GM21529 (cell line): Measurements from ENCODE around the gene LYSMD3.

Source experiments
- ATAC-seq: cut with Tn5 transposase; IDR thresholded peaks from one replicate; pipeline ENCODE4 v1.9.1; 2021; ENCODE audit not compliant: unreplicated experiment

LYSMD3 gene

DNA sequence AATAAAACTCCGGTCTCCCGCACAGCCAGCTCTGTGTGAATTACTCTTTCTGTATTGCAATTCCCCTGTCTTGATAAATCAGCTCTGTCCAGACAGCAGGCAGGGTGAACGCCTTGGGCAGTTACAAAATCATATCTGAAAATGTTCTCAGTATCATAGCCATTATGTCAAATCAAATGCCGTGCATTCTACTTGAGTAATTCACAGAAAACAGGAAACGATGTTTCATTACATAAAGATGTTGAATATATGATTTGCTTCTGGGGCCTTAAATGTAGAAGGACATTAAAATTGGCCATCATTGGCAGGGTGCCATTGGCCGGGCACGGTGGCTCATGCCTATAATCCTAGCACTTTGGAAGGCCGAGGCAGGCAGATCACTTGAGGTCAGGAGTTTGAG lies 46.2 kb downstream of the LYSMD3 start:
- no peak for ATAC-seq

DNA sequence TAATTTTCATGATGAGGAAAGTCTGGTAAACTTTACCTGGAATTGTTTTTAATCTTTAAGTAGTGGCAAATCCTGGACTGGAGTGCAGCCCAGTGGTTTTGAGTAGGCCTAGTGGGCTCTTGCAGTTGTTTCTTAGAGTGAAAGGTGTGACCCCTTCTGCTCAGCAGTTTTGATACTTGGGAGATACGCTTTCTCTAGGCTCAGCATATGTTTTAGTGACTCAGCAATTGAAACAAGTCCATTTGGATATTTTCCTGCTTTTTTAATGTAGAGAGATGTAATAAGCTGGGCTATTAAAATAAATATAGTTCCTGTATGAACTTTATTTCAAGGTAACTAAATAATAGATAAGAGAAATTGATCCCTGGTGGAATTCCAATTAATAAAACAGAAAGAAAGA lies 48.7 kb downstream of the LYSMD3 start:
- no peak for ATAC-seq

DNA sequence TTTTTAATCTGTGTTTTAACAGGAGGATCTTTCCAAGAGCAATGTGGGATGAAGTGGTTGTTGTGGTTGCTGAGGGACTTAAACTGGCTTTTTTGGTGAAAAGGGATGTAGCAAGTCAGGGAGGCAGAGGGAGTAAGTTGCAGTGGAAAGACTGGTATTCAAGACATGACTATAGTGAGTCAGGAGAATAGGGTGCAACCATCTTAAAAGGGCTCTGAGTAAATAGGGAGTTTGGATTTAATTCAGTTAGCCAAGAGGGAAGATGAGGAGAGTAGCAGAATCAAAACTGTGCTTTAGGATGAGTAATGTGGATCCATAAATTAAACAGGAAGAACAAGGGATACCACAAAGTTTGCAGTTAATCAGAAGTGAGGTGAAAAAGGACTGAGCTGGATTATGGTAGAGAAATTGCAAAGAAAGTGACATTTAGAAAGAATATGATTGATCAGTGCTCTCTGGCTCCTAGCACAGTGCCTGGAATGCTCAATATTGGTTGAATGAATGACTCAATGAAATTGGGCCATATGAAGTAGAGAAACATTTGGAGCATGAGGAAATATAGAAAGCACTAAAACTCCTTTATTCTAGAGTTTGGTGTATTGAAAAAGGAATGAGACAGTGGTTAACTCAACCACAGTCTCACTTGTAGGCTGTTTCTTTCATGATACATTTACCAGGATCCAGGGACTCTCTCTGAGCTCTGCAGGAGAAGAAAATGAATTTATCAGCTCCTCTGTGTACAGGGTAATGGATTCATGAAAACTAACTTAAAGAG lies 49.6 kb downstream of the LYSMD3 start:
- no peak for ATAC-seq

DNA sequence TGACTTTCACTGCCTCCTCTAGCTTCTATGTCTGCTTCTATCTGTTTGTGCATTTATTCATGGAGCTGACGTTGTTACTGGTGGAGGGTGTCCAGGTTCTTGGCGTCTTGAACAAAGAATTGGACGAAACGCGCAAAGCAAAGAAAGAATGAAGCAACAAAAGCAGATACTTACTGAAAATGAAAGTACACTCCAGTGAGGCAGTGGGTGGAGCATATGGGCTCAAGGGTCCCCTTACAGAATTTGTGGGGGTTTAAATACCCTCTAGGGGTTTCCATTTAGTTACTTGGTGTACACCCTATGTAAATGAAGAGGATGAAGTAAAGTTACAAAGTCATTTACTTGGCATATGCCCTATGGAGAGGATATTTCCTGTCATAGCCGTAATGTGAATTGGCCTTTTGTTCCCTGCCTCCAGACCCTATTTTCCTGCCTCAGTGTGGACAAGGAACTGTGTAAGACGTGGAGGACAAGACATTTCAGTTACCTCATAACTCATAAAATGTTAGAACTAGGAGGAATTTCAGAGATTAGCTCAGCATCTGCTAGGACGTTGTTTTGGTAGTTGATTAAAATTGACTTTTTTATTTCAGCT lies 51.7 kb downstream of the LYSMD3 start:
- no peak for ATAC-seq

DNA sequence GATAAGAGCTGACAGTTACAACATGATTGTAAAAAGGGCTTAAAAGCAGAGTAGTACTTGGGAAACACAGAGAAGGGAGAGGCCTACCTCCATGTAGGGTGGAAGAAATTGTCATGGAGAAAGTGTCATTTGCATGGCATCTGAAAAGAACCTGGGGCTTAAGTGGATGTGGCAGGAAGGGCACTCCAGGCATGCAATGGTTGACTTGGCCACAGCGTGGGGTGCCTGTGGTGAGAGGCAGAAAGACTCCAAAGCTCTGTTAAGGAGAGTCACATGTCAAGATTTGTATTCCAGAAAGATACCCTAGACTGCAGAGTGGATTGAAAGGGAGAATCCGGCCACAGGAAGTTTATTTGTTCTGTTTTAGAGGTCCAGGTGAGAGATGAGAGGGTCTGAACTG lies 52.3 kb downstream of the LYSMD3 start:
- no peak for ATAC-seq

DNA sequence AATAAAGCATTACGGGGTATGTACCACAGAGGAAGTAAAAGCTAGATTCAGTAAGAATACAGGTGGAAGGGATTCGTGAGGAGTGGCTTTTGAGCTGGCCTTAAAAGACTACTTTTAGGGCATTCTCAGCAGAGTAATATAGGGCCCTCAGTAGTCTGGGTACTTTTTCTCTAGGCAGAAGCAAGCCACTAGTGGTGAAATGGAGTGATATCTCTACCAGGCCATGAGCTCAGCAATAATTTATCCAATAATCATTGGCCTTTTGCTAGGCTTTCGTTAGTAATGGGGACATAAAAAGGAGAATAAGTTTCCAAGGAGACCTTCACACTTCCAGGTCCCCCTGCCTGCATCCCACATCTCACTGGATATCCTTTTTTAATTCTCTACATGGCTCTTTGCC lies 53.0 kb downstream of the LYSMD3 start:
- ATAC-seq: no peak

DNA sequence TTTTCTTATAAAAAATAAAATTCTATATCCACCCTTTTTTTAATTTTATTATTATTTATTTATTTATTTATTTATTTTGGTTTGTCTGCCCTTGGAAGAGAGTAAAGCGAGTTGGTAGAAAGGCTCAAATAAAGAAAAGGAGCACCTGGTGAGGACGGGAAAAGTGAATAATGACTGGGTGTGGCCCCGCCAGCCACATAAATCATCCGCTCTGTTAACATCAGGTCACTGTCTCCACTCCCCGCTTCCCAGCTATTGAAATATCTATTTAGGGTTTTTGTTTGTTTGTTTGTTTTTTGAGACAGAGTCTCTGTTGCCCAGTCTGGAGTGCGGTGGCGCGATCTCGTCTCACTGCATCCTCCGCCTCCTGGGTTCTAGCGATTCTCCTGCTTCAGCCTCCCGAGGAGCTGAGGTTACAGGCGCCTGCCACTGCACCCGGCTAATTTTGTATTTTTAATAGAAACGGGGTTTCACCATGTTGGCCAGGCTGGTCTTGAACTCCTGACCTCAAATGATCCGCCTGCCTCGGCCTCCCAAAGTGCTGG lies 53.9 kb downstream of the LYSMD3 start:
- no peak for ATAC-seq

DNA sequence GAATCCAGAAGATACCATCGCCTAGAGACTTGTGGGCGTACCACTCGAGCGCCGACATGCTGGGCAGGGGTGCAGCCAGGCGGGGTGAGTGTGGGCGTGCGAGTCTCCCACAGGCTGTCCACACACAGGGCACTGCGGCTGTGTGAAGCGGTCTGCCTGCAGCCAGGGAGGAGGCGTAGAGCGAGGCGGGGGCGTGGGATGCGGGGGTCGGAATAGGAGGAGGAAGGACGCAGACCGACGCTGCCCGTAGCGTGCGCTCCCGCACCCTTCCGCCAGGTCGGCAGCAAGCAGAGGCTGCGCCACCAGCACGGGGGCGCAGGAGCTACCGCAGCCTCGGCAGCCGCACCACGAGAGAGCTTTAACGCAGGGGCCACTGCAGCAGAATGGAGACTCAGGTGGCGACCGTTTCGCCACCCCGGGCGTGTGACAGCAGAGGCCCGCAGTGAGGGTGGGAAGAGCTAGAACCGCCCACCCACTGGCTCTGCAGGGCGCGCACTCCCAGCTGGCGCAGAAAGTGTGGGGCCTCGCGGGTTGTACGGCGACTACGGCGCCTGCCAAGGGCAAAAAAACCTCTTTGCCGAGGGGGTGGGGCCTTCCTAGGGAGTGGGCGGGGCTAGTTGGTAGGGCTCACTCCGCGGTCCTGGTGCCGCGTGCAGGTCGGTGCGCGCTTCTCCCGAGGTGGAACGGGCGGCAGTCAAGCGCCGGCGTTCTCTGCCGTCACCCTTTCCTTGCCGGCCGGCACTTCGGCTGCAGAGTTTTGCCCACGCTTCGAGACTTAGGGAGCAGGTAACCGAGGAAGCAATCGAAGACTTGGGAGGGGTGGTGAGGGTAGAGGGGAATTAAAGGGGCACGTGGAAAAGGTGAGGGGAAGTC lies 54.9 kb downstream of the LYSMD3 start, which contains the start of the genes MBLAC2 and POLR3G:
TSS of gene MBLAC2 (minus strand) at position 537 of the 873 bp plus-strand sequence. CDS start at position 58, 479 bp downstream.
TSS of gene POLR3G (plus strand) at position 630 of the 873 bp plus-strand sequence. CDS start 10,704 bp downstream, outside the sequence.
- ATAC-seq: peak; percentile 83

DNA sequence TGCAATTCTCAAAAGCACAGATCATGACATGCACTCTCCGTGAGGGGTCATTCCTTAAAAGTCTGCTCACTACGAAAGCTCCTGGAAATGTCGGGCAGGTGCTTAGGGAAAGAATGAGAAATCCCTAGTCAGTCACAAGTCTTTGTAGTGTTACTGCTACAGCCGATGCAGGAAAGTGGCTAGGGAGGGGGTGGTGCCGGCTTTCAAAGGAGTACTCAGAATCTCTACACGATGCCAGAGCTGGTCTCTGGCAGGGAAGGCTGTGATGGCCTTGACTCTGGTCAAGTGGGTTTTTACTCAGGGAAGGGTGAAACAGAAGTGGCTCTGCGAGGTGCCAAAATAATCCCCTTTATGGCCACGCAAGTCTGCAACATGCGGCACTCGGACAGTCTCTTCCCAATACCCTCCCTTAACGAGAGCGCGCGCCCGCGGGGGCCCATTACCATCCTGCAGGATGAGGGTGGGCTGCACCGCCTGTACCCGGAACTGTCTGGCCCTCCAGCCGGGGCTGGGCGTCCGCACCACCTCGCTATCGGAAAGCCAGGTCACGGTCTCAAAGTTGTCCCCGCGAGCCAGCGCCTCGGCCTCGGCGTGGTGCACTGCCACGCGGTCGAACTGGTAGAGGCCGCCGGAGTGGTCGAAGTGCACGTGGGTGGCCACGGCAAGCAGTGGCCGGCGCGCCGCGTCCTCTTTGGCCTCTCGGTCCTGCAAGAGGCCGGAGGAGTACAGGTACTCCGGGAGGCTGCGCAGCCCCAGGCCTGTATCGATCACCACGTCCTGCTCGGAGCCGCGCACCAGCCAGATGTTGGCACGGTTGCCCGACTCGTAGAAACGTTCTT lies 55.8 kb downstream of the LYSMD3 start:
- ATAC-seq: peak; percentile 16

DNA sequence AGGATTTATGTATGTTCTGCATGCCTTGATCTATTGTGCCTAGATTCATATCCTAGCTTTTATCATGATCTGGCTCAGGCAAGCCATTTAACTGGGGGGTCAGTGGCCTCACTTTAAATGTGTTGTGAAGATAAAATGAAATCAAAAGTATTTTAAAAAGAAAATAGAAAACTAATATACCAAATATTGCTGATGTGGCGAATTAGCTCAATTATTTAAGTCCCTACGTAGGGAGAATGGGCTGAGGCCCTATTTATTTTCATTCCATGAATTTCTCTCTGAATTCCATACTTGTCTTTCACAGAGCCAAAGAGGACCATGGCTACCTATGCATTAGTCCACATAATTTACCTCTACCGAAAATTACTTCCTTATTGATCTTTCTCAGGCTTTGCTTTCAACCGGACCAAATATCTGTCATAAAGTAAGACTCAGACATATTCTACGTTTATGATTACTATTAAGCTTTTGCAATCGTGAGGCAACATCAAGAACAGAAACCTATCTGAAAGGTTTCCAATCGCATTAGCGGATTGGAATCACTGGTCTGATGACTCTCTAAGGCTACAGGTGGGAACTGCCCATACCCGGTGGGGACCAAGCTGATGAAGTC lies 56.5 kb downstream of the LYSMD3 start:
- ATAC-seq: peak; percentile 13
